CD14-positive monocyte (primary cell): ENCODE data around the gene SLC22A5. TPM values are rescaled to one million over a fixed set of nuclear protein-coding genes. Genes with fewer than 3 reads are reported as not detected.

Source experiments
- DNase-seq, 3 donors: peaks; one replicate each; pipeline ENCODE4 v3.0.0-alpha.2; 2011 to 2022
- H2AFZ ChIP-seq: 2 replicates; pipeline ENCODE4 v1.6.0; 2012; ENCODE audit warnings: mild to moderate bottlenecking, low read depth, low read length, inconsistent platforms; ENCODE audit not compliant: insufficient read depth, poor library complexity, severe bottlenecking
- H3K27ac ChIP-seq, 2 donors: 1 replicate in 1 of 2; 2 replicates in 1 of 2; pipeline ENCODE4 v1.5.1; 2012 to 2013; ENCODE audit warnings: low read length in 2 of 2, control low read depth in 1 of 2, inconsistent platforms in 1 of 2, low read depth in 1 of 2, mild to moderate bottlenecking in 1 of 2
- H3K27me3 ChIP-seq, 2 donors: one replicate each; pipeline versions ENCODE4 v1.6.0 to v1.6.1; 2011 to 2013; ENCODE audit warnings: low read length in 2 of 2; ENCODE audit not compliant: control insufficient read depth in 2 of 2, insufficient read depth in 2 of 2
- H3K36me3 ChIP-seq, 2 donors: replicated peaks in 1 of 2; 1 replicate in 1 of 2; 2 replicates in 1 of 2; pipeline versions ENCODE4 v1.5.1 to v1.6.1; 2012 to 2013; ENCODE audit warnings: low read length in 2 of 2, control low read depth in 1 of 2, inconsistent platforms in 1 of 2, mild to moderate bottlenecking in 1 of 2; ENCODE audit not compliant: insufficient read depth in 2 of 2, control insufficient read depth in 1 of 2
- H3K4me1 ChIP-seq, 2 donors: 1 replicate in 1 of 2; 2 replicates in 1 of 2; pipeline versions ENCODE4 v1.5.1 to v1.6.1; 2012 to 2013; ENCODE audit warnings: low read length in 2 of 2, control low read depth in 1 of 2, inconsistent platforms in 1 of 2, mild to moderate bottlenecking in 1 of 2, moderate library complexity in 1 of 2; ENCODE audit not compliant: insufficient read depth in 2 of 2, control insufficient read depth in 1 of 2
- H3K4me2 ChIP-seq: replicated peaks from 2 replicates; pipeline ENCODE3; 2012; ENCODE audit warnings: low read length, moderate library complexity, mild to moderate bottlenecking; ENCODE audit not compliant: poor library complexity, severe bottlenecking; ENCODE audit errors: extremely low read depth
- H3K4me3 ChIP-seq, 3 experiments: fragments of 200-600 bp in 1 of 3; sonication (generic) in 1 of 3; replicated peaks in 1 of 3; 1 replicate in 2 of 3; 2 replicates in 1 of 3; pipeline ENCODE4 v1.5.1; 2011 to 2013; ENCODE audit warnings: low read length in 3 of 3, mild to moderate bottlenecking in 3 of 3, control low read depth in 2 of 3, low read depth in 2 of 3, inconsistent platforms in 1 of 3, moderate library complexity in 1 of 3
- H3K79me2 ChIP-seq: 2 replicates; pipeline ENCODE4 v1.6.0; 2012; ENCODE audit warnings: mild to moderate bottlenecking, control low read depth, inconsistent platforms, low read length, moderate library complexity; ENCODE audit not compliant: insufficient read depth
- H3K9ac ChIP-seq: 2 replicates; pipeline ENCODE4 v1.6.0; 2017; ENCODE audit warnings: low read length, mild to moderate bottlenecking; ENCODE audit not compliant: insufficient read depth, poor library complexity, severe bottlenecking
- H3K9me3 ChIP-seq, 2 donors: replicated peaks in 1 of 2; 1 replicate in 1 of 2; 2 replicates in 1 of 2; pipeline versions ENCODE4 v1.5.1 to v1.6.1; 2012 to 2013; ENCODE audit warnings: low read length in 2 of 2, control low read depth in 1 of 2; ENCODE audit not compliant: control insufficient read depth in 1 of 2, insufficient read depth in 1 of 2
- H4K20me1 ChIP-seq: 2 replicates; pipeline ENCODE4 v1.6.0; 2012; ENCODE audit warnings: mild to moderate bottlenecking, low read length, control low read depth, moderate library complexity; ENCODE audit not compliant: insufficient read depth
- H3K27ac Mint-ChIP-seq, 7 donors: one replicate each; pipeline ENCODE4 v1.8.0; 2020; ENCODE audit warnings: mild to moderate bottlenecking in 7 of 7, mixed read lengths in 7 of 7, moderate library complexity in 6 of 7, inconsistent platforms in 2 of 7
- H3K27me3 Mint-ChIP-seq, 3 donors: one replicate each; pipeline ENCODE4 v1.8.0; 2021 to 2022; ENCODE audit warnings: low read depth in 3 of 3, mild to moderate bottlenecking in 3 of 3, mixed read lengths in 3 of 3, moderate library complexity in 3 of 3, inconsistent platforms in 1 of 3
- H3K36me3 Mint-ChIP-seq, 2 donors: one replicate each; pipeline ENCODE4 v1.8.0; 2020; ENCODE audit warnings: mixed read lengths in 2 of 2, inconsistent platforms in 1 of 2, mild to moderate bottlenecking in 1 of 2
- H3K4me1 Mint-ChIP-seq: one replicate; pipeline ENCODE4 v1.8.0; 2020; ENCODE audit warnings: mild to moderate bottlenecking, mixed read lengths
- H3K4me3 Mint-ChIP-seq, 2 donors: one replicate each; pipeline ENCODE4 v1.8.0; 2020; ENCODE audit warnings: mild to moderate bottlenecking in 2 of 2, mixed read lengths in 2 of 2, moderate library complexity in 1 of 2
- H3K9me3 Mint-ChIP-seq, 7 donors: one replicate each; pipeline ENCODE4 v1.8.0; 2020 to 2022; ENCODE audit warnings: mixed read lengths in 7 of 7, mild to moderate bottlenecking in 6 of 7, moderate library complexity in 6 of 7, inconsistent platforms in 2 of 7
- CTCF ChIP-seq: fragments of 200-600 bp; IDR thresholded peaks from one replicate; pipeline ENCODE4 v1.8.0; 2022; ENCODE audit warnings: antibody characterized with exemption, mild to moderate bottlenecking
- WGBS: methylation state at CpG from one replicate; pipeline ENCODE4 v1.1.5; 2013; ENCODE audit warnings: missing lambda C conversion rate; ENCODE audit not compliant: insufficient coverage; 5-methylcytosine and 5-hydroxymethylcytosine counted together
- intact Hi-C, 2 donors: fragments of 100-400 bp; cut with micrococcal nuclease; formaldehyde crosslinking; loops; one replicate each; pipeline versions ENCODE4 v1.15.0 to v1.15.1; 2023
- polyA plus RNA-seq, 3 donors: library from polyadenylated mRNA; depleted of rRNA in 1 of 3; unstranded in 2 of 3; stranded (reverse) in 1 of 3; fragments of 300-500 nt in 2 of 3; fragments of >200 nt in 1 of 3; fragmentation: Illumina TruSeq in 2 of 3; gene quantifications; 1 replicate in 2 of 3; 2 replicates in 1 of 3; pipeline ENCODE4 v1.2.3, GENCODE V29; 2012 to 2021

Gene SLC22A5
- polyA plus RNA-seq, 3 donors, result 2.4 to 14.6 (median 3.5) TPM

DNA sequence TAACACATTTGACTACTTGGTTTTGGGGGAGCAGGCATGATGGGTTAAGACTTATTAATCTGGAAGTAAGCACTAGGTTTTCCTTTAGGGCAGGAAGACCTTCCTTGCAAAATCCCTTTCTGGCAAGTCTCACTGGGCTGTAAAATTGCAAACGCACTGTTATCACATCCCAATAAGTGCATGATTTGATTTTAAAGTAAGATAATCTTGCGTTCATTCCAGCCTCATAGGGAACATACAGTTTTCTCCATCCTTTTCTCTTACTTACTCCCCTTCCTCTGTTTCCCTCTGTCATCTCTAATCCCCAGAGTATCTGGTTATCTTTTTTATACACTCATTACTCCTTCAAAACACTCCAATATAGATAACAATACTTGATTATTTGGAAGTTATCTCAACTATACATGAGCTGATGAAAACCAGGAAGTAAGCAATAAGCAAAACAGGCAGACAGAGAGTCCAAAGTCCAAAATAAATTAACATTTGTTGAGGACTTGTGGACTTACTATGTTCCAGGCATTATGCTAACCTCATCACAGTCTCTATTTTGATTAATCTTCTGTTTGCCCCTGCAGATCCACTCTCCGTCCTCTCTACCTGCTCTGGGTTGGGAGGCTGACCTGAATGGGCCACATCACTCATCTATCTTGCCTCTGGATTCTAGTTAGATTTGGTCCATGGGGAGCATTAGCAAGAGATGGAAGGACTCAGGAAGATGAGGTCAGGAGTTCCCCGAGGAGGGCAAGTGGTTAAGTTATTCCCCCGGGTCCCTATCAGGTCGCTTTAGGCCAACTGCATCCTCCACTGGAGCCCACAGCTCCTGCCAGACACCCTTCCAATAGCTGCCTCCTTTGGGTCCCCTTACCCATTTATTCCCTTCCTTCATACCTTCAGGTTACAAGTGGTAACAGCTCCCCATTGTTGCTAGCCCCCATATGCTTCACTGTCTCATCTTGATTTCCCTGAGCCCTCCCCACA is 60.2 kb downstream of the SLC22A5 start:
- Mint-ChIP-seq H3K27me3 (peaks cover 0 to 2% (median 0%) of the 10 kb centered on the region in 3 donors), H3K27ac (peak overlapping the region; percentile 64 to 97 (median 94)), H3K36me3 (peaks cover 28 to 32% of the 10 kb centered on the region in 2 donors), H3K4me3 (no peak overlapping the region), H3K4me1 (peaks cover 94% of the 10 kb centered on the region), H3K9me3 (no peaks in the 10 kb centered on the region)
- no peak for TF ChIP-seq CTCF
- intact Hi-C loops, result loop anchor here (2.0 to 5.0 kb wide), 3 partner anchors 13 to 63 kb away; partner anchors contain the start of gene IRF1 (in 1 of the 2)
- WGBS, result 87% methylated on average over 3 of the region's 6 CpGs
- no peak for DNase-seq
- Histone ChIP-seq H3K4me3 (no peak overlapping the region), H3K79me2 (peaks cover 82% of the 10 kb centered on the region), H3K4me1 (peaks cover 94 to 97% of the 10 kb centered on the region in 2 donors), H3K36me3 (no peaks in the 10 kb centered on the region), H3K4me2 (no peak overlapping the region), H4K20me1 (no peaks in the 10 kb centered on the region), H3K27me3 (no peaks in the 10 kb centered on the region), H3K9ac (no peak overlapping the region), H2AFZ (no peak overlapping the region), H3K9me3 (no peaks in the 10 kb centered on the region), H3K27ac (peak overlapping the region in 1 of 2 donors; percentile 99)

GRCh38 chr5:132430746-132431145 is 61.2 kb downstream of the SLC22A5 start:
- no peak for TF ChIP-seq CTCF
- no peaks in the 10 kb centered on the region for H4K20me1 ChIP-seq
- H3K4me3 ChIP-seq, result no peak overlapping the region
- no peaks in the 10 kb centered on the region for H3K36me3 ChIP-seq
- intact Hi-C loops, result loop anchor here in 1 of 2 donors (2.0 kb wide), 1 partner anchor 14 kb away; no protein-coding TSS in a partner anchor
- peaks cover 94 to 97% of the 10 kb centered on the region in 2 donors for H3K4me1 ChIP-seq
- peak overlapping the region; percentile 61 to 97 (median 93) for H3K27ac Mint-ChIP-seq
- no peaks in the 10 kb centered on the region for H3K9me3 Mint-ChIP-seq
- H3K27ac ChIP-seq, result peak overlapping the region in 1 of 2 donors; percentile 50
- 27% methylated on average over 1 of the region's 3 CpGs for WGBS
- DNase-seq, result no peak
- peaks cover 79% of the 10 kb centered on the region for H3K79me2 ChIP-seq
- peak overlapping the region; percentile 20 for H3K4me2 ChIP-seq
- H3K9me3 ChIP-seq, result no peaks in the 10 kb centered on the region
- H3K4me1 Mint-ChIP-seq, result peaks cover 94% of the 10 kb centered on the region
- no peak overlapping the region for H3K9ac ChIP-seq
- H2AFZ ChIP-seq, result no peak overlapping the region
- H3K27me3 Mint-ChIP-seq, result peaks cover 0 to 2% (median 0%) of the 10 kb centered on the region in 3 donors
- H3K36me3 Mint-ChIP-seq, result peaks cover 32% of the 10 kb centered on the region in 2 donors
- no peaks in the 10 kb centered on the region for H3K27me3 ChIP-seq
- H3K4me3 Mint-ChIP-seq, result peak overlapping the region in 1 of 2 donors; percentile 35
